Stimulated activated CD4-positive, alpha-beta T cell treated with anti-CD3 and anti-CD28 coated beads, Interleukin-2, amount 100 ng/mL, for 48 hours (primary cell): Measurements from ENCODE around the gene RALGAPB.

Experiments
- DNase-seq, 2 donors: peaks; one replicate each; pipeline ENCODE4 v3.0.0-alpha.2; 2020

Gene RALGAPB

DNA sequence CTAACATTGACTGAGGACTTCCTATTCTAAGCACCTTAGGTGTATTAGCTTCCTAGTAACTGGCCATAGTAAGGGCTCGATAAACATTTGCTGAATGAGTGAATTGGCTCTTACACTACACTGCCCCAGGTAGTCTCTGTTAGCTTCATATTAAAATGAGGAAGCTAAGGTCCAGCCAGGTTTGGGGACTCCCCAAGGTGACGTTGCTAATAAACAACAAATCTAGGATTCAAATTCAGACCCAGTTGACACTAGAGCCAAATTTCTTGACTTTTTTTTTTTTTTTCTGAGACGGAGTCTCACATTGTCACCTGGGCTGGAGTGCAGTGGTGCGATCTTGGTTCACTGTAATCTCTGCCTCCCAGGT, 145.2 kb downstream of the RALGAPB start:
- no peak for DNase-seq

DNA sequence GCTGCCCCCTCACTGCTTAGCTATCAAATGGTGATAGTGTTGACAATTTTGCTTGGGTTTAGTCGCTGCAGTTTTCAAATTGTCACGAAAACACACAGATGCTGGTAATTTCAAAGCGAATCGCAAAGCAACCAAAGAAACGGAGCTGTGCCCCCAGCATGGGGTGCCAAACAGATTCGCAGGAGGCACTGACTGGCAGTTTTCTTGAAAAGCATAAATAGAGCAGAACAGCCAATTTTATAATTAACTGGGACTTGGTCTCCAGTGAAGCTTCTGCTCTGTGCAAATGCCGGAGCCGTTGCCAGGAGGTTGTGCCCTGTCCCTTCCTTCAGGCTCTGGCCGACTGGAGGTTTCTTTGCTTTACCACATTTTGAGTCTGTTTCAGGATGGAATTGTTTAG, 147.8 kb downstream of the RALGAPB start:
- DNase-seq = no peak

DNA sequence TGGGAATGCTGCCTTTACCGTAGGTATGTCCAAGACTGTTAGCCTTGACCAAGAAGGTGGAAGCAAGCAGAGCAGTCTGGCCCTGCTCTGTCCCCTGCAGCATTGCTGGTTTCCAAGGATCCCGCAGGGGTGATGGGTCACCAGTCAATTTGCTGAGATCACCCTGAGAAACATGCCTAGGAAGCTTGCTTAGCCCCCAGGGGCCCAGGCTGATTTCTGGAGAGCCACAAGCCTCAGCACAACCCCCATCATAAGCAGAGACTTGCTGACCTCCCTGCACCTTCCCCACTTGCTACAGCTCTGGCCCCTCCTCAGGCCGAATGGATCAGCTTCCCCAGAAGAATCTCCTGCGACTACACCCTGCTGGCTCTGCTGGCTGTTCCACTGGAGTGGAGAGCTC, 150.4 kb downstream of the RALGAPB start:
- DNase-seq = no peak

DNA sequence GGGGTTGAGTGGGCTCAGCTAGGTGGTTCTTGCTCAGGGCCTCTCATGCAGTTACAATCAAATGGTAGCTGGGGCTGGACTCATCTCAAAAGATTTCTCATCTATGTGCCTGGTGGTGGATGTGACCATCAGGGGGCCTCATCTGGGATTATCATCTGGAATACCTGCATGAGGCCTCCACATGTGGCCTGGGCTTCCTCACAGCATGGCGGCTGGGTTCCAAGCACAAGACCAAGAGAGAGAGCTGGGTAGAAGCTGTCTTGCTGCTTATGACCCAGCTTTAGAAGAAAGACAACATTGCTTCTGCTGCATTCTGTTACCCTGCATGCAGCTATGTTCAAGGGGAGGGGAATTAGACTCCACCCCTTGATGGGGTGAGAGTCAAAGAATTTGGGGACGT, 151.4 kb downstream of the RALGAPB start:
- DNase-seq = no peak

DNA sequence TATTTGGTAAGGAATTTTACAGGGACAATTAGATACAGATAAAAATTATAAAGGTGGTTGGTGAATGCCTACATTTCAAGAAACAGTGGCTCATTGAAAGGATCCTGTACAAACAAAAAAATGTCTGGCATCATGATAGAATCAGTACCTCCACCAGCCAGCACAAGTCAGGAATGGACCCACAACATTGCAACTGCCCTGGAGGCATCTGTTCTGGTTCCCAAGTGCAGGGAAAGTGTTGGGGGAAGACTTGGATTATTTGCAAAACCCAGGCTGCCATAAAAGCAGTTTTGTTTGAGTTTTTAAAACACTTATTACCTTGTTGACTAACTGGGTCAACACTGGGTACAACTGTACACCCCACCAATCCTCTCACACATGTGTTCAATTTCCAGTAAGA, 153.3 kb downstream of the RALGAPB start:
- DNase-seq = no peak

DNA sequence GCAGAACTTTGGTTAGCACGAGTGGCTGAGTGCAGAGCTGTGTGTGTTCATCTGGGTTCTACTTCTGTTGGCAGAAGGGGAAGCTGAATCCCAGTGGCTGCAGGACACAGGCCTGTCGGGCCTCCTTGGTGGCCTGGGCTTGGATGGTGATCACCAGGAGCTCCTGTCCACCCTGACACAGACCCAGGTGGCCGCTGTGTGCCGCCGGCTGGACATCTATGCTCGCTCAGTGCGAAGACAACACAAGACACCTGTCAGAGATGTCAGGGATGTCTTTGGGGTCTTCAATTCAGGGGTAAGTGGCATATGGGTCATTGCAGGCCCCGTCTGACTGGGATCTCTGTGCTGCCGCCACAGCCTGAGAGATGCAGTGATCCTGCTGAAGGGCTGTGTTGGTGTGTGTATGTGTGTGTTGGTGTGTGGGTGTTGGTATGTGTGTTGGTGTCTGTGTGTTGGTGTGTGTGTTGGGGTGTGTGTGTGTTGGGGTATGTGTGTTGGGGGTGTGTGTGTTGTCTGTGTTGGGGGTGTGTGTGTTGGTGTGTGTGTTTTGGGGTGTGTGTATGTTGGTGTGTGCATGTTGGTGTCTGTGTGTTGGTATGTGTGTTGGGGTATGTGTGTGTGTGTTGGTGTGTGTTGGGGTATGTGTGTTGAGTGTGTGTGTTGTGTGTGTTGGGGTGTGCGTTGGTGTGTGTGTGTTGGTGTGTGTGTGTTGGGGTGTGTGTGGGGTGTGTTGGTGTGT, 154.4 kb downstream of the RALGAPB start:
- DNase-seq = no peak
